Ovary (tissue), 9 donors: ENCODE data around the gene EIF6. TPM values are rescaled to one million over a fixed set of nuclear protein-coding genes. Genes with fewer than 3 reads are reported as not detected.

ENCODE experiments used
- DNase-seq, 5 donors: peaks; one replicate each; pipeline ENCODE4 v3.0.0-alpha.2; 2019 to 2020
- H3K27ac ChIP-seq, 2 donors: fragments of 200-600 bp; one replicate each; pipeline versions ENCODE4 v1.5.1 to v1.8.0; 2019 to 2022
- H3K27me3 ChIP-seq: fragments of 200-600 bp; one replicate; pipeline ENCODE4 v1.8.0; 2022
- H3K36me3 ChIP-seq: fragments of 200-600 bp; sonication (generic); one replicate; pipeline ENCODE4 v1.5.1; 2019
- H3K4me1 ChIP-seq: one replicate; pipeline ENCODE4 v1.8.1; 2013; ENCODE audit warnings: mild to moderate bottlenecking, moderate library complexity; ENCODE audit not compliant: insufficient read depth
- H3K4me3 ChIP-seq: fragments of 200-600 bp; sonication (generic); one replicate; pipeline ENCODE4 v1.5.1; 2017
- H3K9me3 ChIP-seq, 2 donors: fragments of 200-600 bp in 1 of 2; sonication (generic) in 1 of 2; one replicate each; pipeline versions ENCODE4 v1.5.1 to v1.8.1; 2013 to 2019; ENCODE audit warnings: mild to moderate bottlenecking in 1 of 2, moderate library complexity in 1 of 2
- EP300 ChIP-seq: sonication (generic); formaldehyde crosslinking; IDR thresholded peaks from one replicate; pipeline ENCODE4 v1.6.1; 2017; ENCODE audit warnings: antibody characterized with exemption
- POLR2A ChIP-seq: fragments of 450-650 bp; IDR thresholded peaks from one replicate; pipeline ENCODE4 v1.6.1; 2017; ENCODE audit warnings: antibody characterized with exemption, mild to moderate bottlenecking, moderate library complexity
- whole genome bisulfite sequencing, 3 donors: extraction: QIAGEN DNeasy Blood & Tissue Kit in 1 of 3; methylation state at CpG; one replicate each; pipeline versions ENCODE4 v1.1.5 to v1.1.7; 2013 to 2017; 5-methylcytosine and 5-hydroxymethylcytosine counted together
- intact Hi-C, 4 donors: fragments of 100-400 bp; cut with DNase I; formaldehyde crosslinking; loops; one replicate each; pipeline versions ENCODE4 v1.11.0 to v1.15.1; 2022 to 2023
- polyA plus RNA-seq, 2 donors: library from polyadenylated mRNA; stranded (reverse); fragments of 200-250 nt in 1 of 2; fragments of 350-450 nt in 1 of 2; fragmentation: Illumina TruSeq in 1 of 2; extraction: RNeasy Lipid Tissue Mini Kit (QIAGEN cat#74804) in 1 of 2; gene quantifications; one replicate each; pipeline ENCODE4 v1.2.3, GENCODE V29; 2013 to 2014
- total RNA-seq, 7 donors: library from RNA; depleted of rRNA in 2 of 7; stranded (reverse); fragments of >200 nt in 2 of 7; fragmentation: NEBNext Ultra II Directional in 3 of 7; extraction: Animal tissue kit (Norgen Biotek cat#: 25700) in 3 of 7; gene quantifications; one replicate each; pipeline versions ENCODE4 v1.1.0 to v1.2.4, GENCODE V29; 2016 to 2023
- TF ChIP-seq, protein P1 (sequence below), 3 donors: fragments of 450-650 bp in 2 of 3; fragments of 200-600 bp in 1 of 3; IDR thresholded peaks; one replicate each; pipeline versions ENCODE4 v1.5.1 to v1.8.0; 2016 to 2022; ENCODE audit warnings: antibody characterized with exemption in 3 of 3, mild to moderate bottlenecking in 1 of 3
- donor health status: DM: no; HTN: no; CAD: no; lungs with moderate emphysema.
- donor health status: DM: no; HTN: no; CAD: no.
- donor health status: Bipolar disorder and iron deficiency.
- donor health status: DM: yes; HTN: yes; CAD: no.
- donor health status: DM: no; HTN: no; CAD: no.
- donor health status: DM: yes; HTN: yes; CAD: no.

EIF6 gene
- total and polyA plus RNA-seq, 9 donors = 36.6 to 93.1 (median 69.8) TPM

DNA sequence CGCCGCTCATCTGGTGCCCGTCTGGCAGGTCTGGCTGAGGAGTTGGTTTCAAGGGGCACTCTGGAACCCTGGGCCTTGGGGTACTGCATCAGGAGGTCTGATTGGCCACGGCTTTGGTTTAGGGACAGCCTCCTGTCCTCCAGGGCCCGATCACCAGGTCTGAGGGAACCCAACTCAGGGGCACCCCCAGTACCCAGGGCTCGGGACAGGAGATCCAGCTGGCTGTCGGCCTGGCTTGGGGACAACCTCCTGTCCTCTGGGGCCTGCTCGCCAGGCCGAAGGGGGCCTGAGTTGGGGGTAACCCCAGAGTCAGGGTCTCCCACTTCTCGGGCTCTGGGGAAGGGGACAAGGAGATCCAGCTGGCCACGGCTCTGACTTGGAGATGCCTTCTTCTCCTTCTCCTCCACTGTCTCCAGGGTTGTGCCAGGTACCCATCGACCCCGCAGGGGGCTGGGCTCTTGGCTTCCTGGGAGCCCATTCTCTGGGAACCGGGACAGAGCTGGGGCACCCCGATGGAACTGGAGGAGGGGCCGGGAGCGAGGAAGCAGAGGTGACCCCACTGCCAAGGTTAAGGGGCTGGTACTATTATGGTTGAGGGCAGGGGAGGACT is 2.4 kb upstream of the EIF6 start:
- no peaks in the 10 kb centered on the region for H3K36me3 ChIP-seq
- TF ChIP-seq POLR2A (no peak), EP300 (no peak)
- TF ChIP-seq, protein P1, sequence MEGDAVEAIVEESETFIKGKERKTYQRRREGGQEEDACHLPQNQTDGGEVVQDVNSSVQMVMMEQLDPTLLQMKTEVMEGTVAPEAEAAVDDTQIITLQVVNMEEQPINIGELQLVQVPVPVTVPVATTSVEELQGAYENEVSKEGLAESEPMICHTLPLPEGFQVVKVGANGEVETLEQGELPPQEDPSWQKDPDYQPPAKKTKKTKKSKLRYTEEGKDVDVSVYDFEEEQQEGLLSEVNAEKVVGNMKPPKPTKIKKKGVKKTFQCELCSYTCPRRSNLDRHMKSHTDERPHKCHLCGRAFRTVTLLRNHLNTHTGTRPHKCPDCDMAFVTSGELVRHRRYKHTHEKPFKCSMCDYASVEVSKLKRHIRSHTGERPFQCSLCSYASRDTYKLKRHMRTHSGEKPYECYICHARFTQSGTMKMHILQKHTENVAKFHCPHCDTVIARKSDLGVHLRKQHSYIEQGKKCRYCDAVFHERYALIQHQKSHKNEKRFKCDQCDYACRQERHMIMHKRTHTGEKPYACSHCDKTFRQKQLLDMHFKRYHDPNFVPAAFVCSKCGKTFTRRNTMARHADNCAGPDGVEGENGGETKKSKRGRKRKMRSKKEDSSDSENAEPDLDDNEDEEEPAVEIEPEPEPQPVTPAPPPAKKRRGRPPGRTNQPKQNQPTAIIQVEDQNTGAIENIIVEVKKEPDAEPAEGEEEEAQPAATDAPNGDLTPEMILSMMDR (IDR thresholded peaks at IDR 0.05) = no peak
- 81 to 91% (median 86%) methylated on average over 17 of the region's 17 CpGs for WGBS, 3 donors
- peaks cover 6% of the 10 kb centered on the region for H3K4me1 ChIP-seq
- no peak for DNase-seq
- no peaks in the 10 kb centered on the region for H3K9me3 ChIP-seq
- intact Hi-C loops = no loop called here
- H3K27me3 ChIP-seq = no peaks in the 10 kb centered on the region
- no peak overlapping the region for H3K27ac ChIP-seq
- no peak overlapping the region for H3K4me3 ChIP-seq

- no peaks in the 10 kb centered on the region for H3K9me3 ChIP-seq
- peaks cover 6% of the 10 kb centered on the region for H3K4me1 ChIP-seq
- no peaks in the 10 kb centered on the region for H3K27me3 ChIP-seq
- no peak for DNase-seq
- WGBS, 3 donors = 88 to 92% (median 89%) methylated on average over 12 of the region's 12 CpGs
- intact Hi-C loops = no loop called here
- no peak for TF ChIP-seq EP300
- TF ChIP-seq, protein P1 (IDR thresholded peaks at IDR 0.05) = no peak
- H3K27ac ChIP-seq = no peak overlapping the region
- no peak overlapping the region for H3K4me3 ChIP-seq
- H3K36me3 ChIP-seq = no peaks in the 10 kb centered on the region
These were observed 1.7 kb upstream of the EIF6 start for GRCh38 chr20:35286077-35286898.

DNA sequence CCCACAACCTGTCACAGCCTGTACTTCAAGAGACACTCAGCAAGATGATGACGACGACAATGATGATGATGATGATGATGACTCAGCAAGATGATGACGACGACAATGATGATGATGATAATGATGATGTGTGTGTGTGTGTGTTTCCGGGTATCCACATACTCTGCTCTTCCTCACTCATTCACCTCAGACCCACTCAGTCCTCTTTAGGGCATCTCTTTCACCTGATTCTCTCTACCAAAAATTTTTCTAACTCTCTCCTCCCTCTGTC is 1.2 kb upstream of the EIF6 start:
- Histone ChIP-seq H3K27me3 (no peaks in the 10 kb centered on the region), H3K27ac (no peak overlapping the region), H3K36me3 (no peaks in the 10 kb centered on the region), H3K4me1 (peaks cover 6% of the 10 kb centered on the region), H3K4me3 (no peak overlapping the region), H3K9me3 (no peaks in the 10 kb centered on the region)
- TF ChIP-seq EP300 = no peak
- TF ChIP-seq, protein P1 (IDR thresholded peaks at IDR 0.05) = no peak
- TF ChIP-seq POLR2A = no peak
- intact Hi-C loops = no loop called here
- no peak for DNase-seq
- 85 to 90% (median 88%) methylated on average over 5 of the region's 5 CpGs for WGBS, 3 donors

- Histone ChIP-seq H3K36me3 (no peaks in the 10 kb centered on the region), H3K27me3 (no peaks in the 10 kb centered on the region), H3K4me1 (peaks cover 6% of the 10 kb centered on the region), H3K27ac (peak overlapping the region; percentile 50 to 60), H3K4me3 (peak overlapping the region; percentile 78), H3K9me3 (no peaks in the 10 kb centered on the region)
- TF ChIP-seq, protein P1 (IDR thresholded peaks at IDR 0.05) = no peak
- no peak for TF ChIP-seq POLR2A
- no peak for TF ChIP-seq EP300
- intact Hi-C loops = no loop called here
- DNase-seq = no peak
- 30 to 38% (median 36%) methylated on average over 19 of the region's 19 CpGs for WGBS, 3 donors
These were observed 627 bp upstream of the EIF6 start for GRCh38 chr20:35284992-35285805.
